A549 treated with GW870086 at 1 μM for 4 hours (cell line): ENCODE data around the gene MAPK11. TPM values are rescaled to one million over a fixed set of nuclear protein-coding genes. Genes with fewer than 3 reads are reported as not detected.

ENCODE experiments used
- total RNA-seq: library from RNA; stranded (reverse); fragments of 200-300 nt; extraction: Qiagen RNA extraction; gene quantifications from 5 replicates; pipeline ENCODE4 v1.2.3, GENCODE V29; 2022; ENCODE audit warnings: low read depth

The MAPK11 gene
- total RNA-seq, result 5.2 to 7.6 TPM (median 6.5 TPM) in 5 replicates

GRCh38 chr22:50269970-50270665 lies at the start of gene MAPK11:
Gene MAPK11 (minus strand): TSS chr22:50270380. CDS start chr22:50270292, 88 bp downstream.

GRCh38 chr22:50306753-50307749 lies 36.9 kb upstream of the MAPK11 start, which contains the start of gene PLXNB2:
Gene PLXNB2 (minus strand): TSS chr22:50307646. CDS start chr22:50290584, 17,062 bp downstream.

GRCh38 chr22:50261615-50262459 lies 8.3 kb downstream of the MAPK11 start, which contains the start of gene MAPK12:
Gene MAPK12 (minus strand): TSS chr22:50261683. CDS start chr22:50261509, 174 bp downstream.

GRCh38 chr22:50250555-50251476 lies 19.4 kb downstream of the MAPK11 start, which contains the start of gene HDAC10:
Gene HDAC10 (minus strand): TSS chr22:50251265. CDS start chr22:50251032, 233 bp downstream.

DNA sequence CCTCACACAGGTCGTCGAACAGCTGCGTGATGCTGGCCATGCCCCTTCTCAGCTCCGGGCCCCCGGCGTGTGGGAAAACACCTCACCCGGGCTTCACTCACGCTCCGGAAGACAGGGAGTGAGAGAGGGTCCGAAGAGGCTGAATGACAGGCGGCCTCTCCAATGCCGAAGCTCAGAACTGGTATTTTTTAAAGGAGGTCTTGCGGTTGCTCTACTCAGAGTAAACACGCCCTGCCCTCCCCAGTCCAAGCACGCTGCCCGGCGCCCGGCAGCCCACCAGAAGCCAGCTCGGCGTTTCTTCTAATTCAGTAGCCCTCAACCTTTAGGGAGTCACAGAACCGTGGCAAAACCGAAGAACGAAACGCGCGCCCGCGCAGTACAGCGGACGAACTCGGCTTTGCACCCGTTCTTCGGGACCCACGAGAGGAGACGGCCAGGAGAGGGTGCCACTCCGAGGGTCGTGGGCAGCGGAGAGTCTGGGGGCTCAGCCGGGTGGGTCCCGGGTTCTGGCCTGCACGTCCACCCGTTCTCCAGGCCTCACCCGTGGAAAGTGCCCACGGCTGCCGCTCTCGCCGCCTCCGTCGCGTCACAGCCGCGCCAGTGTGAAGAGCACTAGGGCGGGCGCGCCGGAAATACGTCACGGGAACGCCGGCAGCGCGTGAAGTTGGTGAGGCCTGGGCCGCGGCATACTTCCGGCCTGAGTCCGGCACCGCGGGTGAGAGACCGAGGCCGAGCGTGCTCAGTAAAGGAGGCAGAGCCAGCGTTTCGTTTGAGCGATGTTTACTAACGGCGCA lies 25.6 kb downstream of the MAPK11 start, which contains the start of gene TUBGCP6:
TSS of gene TUBGCP6 (minus strand) at position 604 of the 794 bp plus-strand sequence. CDS start at position 40, 564 bp downstream.

Other genes starting within 250 kb of the MAPK11 start
- not detected in 5 replicates for gene TTLL8, start 212.1 kb downstream of the MAPK11 start, total RNA-seq
- gene MLC1, start 185.0 kb downstream of the MAPK11 start, total RNA-seq, result not detected in 5 replicates
- 0.07 TPM in 1 of 5 replicates, not detected in the others for gene MOV10L1, start 180.4 kb downstream of the MAPK11 start, total RNA-seq
- 4.8 to 6.5 TPM (median 6.0 TPM) in 5 replicates for gene PANX2, start 99.6 kb downstream of the MAPK11 start, total RNA-seq
- gene TRABD, start 84.5 kb downstream of the MAPK11 start, total RNA-seq, result 25.7 to 38.6 TPM (median 35.2 TPM) in 5 replicates
- 14.9 to 19.5 TPM (median 17.9 TPM) in 5 replicates for gene SELENOO, start 69.4 kb downstream of the MAPK11 start, total RNA-seq
- 6.9 to 10.3 TPM (median 10.3 TPM) in 5 replicates for gene TUBGCP6, start 25.4 kb downstream of the MAPK11 start, total RNA-seq
- 8.0 to 14.0 TPM (median 11.7 TPM) in 5 replicates for gene HDAC10, start 19.1 kb downstream of the MAPK11 start, total RNA-seq
- gene MAPK12, start 8.7 kb downstream of the MAPK11 start, total RNA-seq, result 17.4 to 24.3 TPM (median 23.8 TPM) in 5 replicates
- 87.3 to 113 TPM (median 112 TPM) in 5 replicates for gene PLXNB2, start 37.3 kb upstream of the MAPK11 start, total RNA-seq
- gene DENND6B, start 56.6 kb upstream of the MAPK11 start, total RNA-seq, result 2.1 to 3.8 TPM (median 3.2 TPM) in 5 replicates
- 10.3 to 13.6 TPM (median 13.2 TPM) in 5 replicates for gene PPP6R2, start 72.9 kb upstream of the MAPK11 start, total RNA-seq
- 17.3 to 26.0 TPM (median 23.4 TPM) in 5 replicates for gene SBF1, start 204.7 kb upstream of the MAPK11 start, total RNA-seq
- gene ADM2, start 211.2 kb upstream of the MAPK11 start, total RNA-seq, result 0.57 to 0.71 TPM (median 0.64 TPM) in 5 replicates
- gene MIOX, start 216.5 kb upstream of the MAPK11 start, total RNA-seq, result 0.09 TPM in 1 of 5 replicates, not detected in the others
- gene LMF2, start 237.3 kb upstream of the MAPK11 start, total RNA-seq, result 34.6 to 48.2 TPM (median 46.9 TPM) in 5 replicates
- 32.6 to 42.7 TPM (median 36.6 TPM) in 5 replicates for gene NCAPH2, start 237.8 kb upstream of the MAPK11 start, total RNA-seq